ENCODE measurements around the gene MYO1D. TPM values are rescaled to one million over a fixed set of nuclear protein-coding genes. Genes with fewer than 3 reads are reported as not detected.

MYO1D gene
- total RNA-seq, 1 donor from 2014 or later: 18.0 TPM

- Mint-ChIP-seq H3K4me1 (ENCODE audit: low read depth, unreplicated experiment) (peaks cover 6% of the 10 kb centered on the region), H3K4me3 (ENCODE audit: unreplicated experiment) (no peak overlapping the region), H3K27ac (ENCODE audit: unreplicated experiment) (no peak overlapping the region), H3K9me3 (ENCODE audit: unreplicated experiment) (no peaks in the 10 kb centered on the region), H3K36me3 (ENCODE audit: low read depth, unreplicated experiment) (no peaks in the 10 kb centered on the region), H3K27me3 (ENCODE audit: low read depth, unreplicated experiment) (peaks cover 2% of the 10 kb centered on the region)
- H3K27me3 ChIP-seq (ENCODE audit: insufficient read depth, low read length): no peaks in the 10 kb centered on the region
- no peaks in the 10 kb centered on the region for H3K36me3 ChIP-seq (ENCODE audit: insufficient read depth, low read length)
- H3K4me1 ChIP-seq (ENCODE audit: insufficient read depth, low read length): no peaks in the 10 kb centered on the region
- no peak for DNase-seq (ENCODE audit: low read depth)
- H3K9me3 ChIP-seq (ENCODE audit: insufficient read depth, low read depth, low read length): no peaks in the 10 kb centered on the region
- no peaks in the 10 kb centered on the region for H4K20me1 ChIP-seq (ENCODE audit: insufficient read depth, low read length)
- no peak overlapping the region for H3K4me2 ChIP-seq (ENCODE audit: low read length)
- H2AFZ ChIP-seq (ENCODE audit: low read depth, low read length): no peak overlapping the region
- H3K27ac ChIP-seq (ENCODE audit: low read depth, low read length): no peak overlapping the region
- H3K9ac ChIP-seq (ENCODE audit: low read length): no peak overlapping the region
- TF ChIP-seq CTCF (IDR thresholded peaks at IDR 0.05; ENCODE audit: insufficient read depth, low read depth, low read length) (no peak), EZH2 (IDR thresholded peaks at IDR 0.05; ENCODE audit: insufficient read depth, low read length) (no peak)
- H3K79me2 ChIP-seq (ENCODE audit: insufficient read depth, low read length): no peaks in the 10 kb centered on the region
- H3K4me3 ChIP-seq (ENCODE audit: insufficient read depth, low read depth, low read length): no peak overlapping the region
- no peak for FAIRE-seq
Measured at GRCh38 chr17:32558326-32558955, 318.5 kb downstream of the MYO1D start.

- Histone ChIP-seq H3K4me1 (ENCODE audit: insufficient read depth, low read length) (peaks cover 6% of the 10 kb centered on the region), H3K4me3 (ENCODE audit: insufficient read depth, low read depth, low read length) (no peak overlapping the region), H3K4me2 (ENCODE audit: low read length) (no peak overlapping the region), H4K20me1 (ENCODE audit: insufficient read depth, low read length) (no peaks in the 10 kb centered on the region), H3K9ac (ENCODE audit: low read length) (no peak overlapping the region), H3K79me2 (ENCODE audit: insufficient read depth, low read length) (no peaks in the 10 kb centered on the region), H3K9me3 (ENCODE audit: insufficient read depth, low read depth, low read length) (no peaks in the 10 kb centered on the region), H3K27me3 (ENCODE audit: insufficient read depth, low read length) (no peaks in the 10 kb centered on the region), H2AFZ (ENCODE audit: low read depth, low read length) (no peak overlapping the region), H3K36me3 (ENCODE audit: insufficient read depth, low read length) (no peaks in the 10 kb centered on the region), H3K27ac (ENCODE audit: low read depth, low read length) (no peak overlapping the region)
- TF ChIP-seq EZH2 (IDR thresholded peaks at IDR 0.05; ENCODE audit: insufficient read depth, low read length): no peak
- no peak for TF ChIP-seq CTCF (IDR thresholded peaks at IDR 0.05; ENCODE audit: insufficient read depth, low read depth, low read length)
- H3K36me3 Mint-ChIP-seq (ENCODE audit: low read depth, unreplicated experiment): no peaks in the 10 kb centered on the region
- H3K9me3 Mint-ChIP-seq (ENCODE audit: unreplicated experiment): no peaks in the 10 kb centered on the region
- H3K4me3 Mint-ChIP-seq (ENCODE audit: unreplicated experiment): no peak overlapping the region
- DNase-seq (ENCODE audit: low read depth): no peak
- no peak overlapping the region for H3K27ac Mint-ChIP-seq (ENCODE audit: unreplicated experiment)
- FAIRE-seq: no peak
- H3K4me1 Mint-ChIP-seq (ENCODE audit: low read depth, unreplicated experiment): peaks cover 17% of the 10 kb centered on the region
- peaks cover 2% of the 10 kb centered on the region for H3K27me3 Mint-ChIP-seq (ENCODE audit: low read depth, unreplicated experiment)
Measured at GRCh38 chr17:32555611-32556310, 321.2 kb downstream of the MYO1D start.

GRCh38 chr17:32553168-32553567 lies 323.8 kb downstream of the MYO1D start:
- Histone ChIP-seq H3K36me3 (ENCODE audit: insufficient read depth, low read length) (no peaks in the 10 kb centered on the region), H3K9me3 (ENCODE audit: insufficient read depth, low read depth, low read length) (no peaks in the 10 kb centered on the region), H4K20me1 (ENCODE audit: insufficient read depth, low read length) (no peaks in the 10 kb centered on the region), H3K9ac (ENCODE audit: low read length) (no peak overlapping the region), H3K4me2 (ENCODE audit: low read length) (no peak overlapping the region), H3K27ac (ENCODE audit: low read depth, low read length) (no peak overlapping the region), H2AFZ (ENCODE audit: low read depth, low read length) (no peak overlapping the region), H3K4me1 (ENCODE audit: insufficient read depth, low read length) (peaks cover 6% of the 10 kb centered on the region), H3K4me3 (ENCODE audit: insufficient read depth, low read depth, low read length) (no peak overlapping the region), H3K27me3 (ENCODE audit: insufficient read depth, low read length) (no peaks in the 10 kb centered on the region), H3K79me2 (ENCODE audit: insufficient read depth, low read length) (no peaks in the 10 kb centered on the region)
- no peaks in the 10 kb centered on the region for H3K36me3 Mint-ChIP-seq (ENCODE audit: low read depth, unreplicated experiment)
- DNase-seq (ENCODE audit: low read depth) (no peak), FAIRE-seq (no peak)
- H3K9me3 Mint-ChIP-seq (ENCODE audit: unreplicated experiment): peaks cover 2% of the 10 kb centered on the region
- H3K4me1 Mint-ChIP-seq (ENCODE audit: low read depth, unreplicated experiment): peaks cover 16% of the 10 kb centered on the region
- peaks cover 2% of the 10 kb centered on the region for H3K27me3 Mint-ChIP-seq (ENCODE audit: low read depth, unreplicated experiment)
- H3K4me3 Mint-ChIP-seq (ENCODE audit: unreplicated experiment): no peak overlapping the region
- no peak overlapping the region for H3K27ac Mint-ChIP-seq (ENCODE audit: unreplicated experiment)
- TF ChIP-seq CTCF (IDR thresholded peaks at IDR 0.05; ENCODE audit: insufficient read depth, low read depth, low read length) (no peak), EZH2 (IDR thresholded peaks at IDR 0.05; ENCODE audit: insufficient read depth, low read length) (no peak)
